ENCODE measurements around the gene PRPF19. TPM values are rescaled to one million over a fixed set of nuclear protein-coding genes. Genes with fewer than 3 reads are reported as not detected.
A peak's percentile ranks its signal among the peaks of the same experiment; 100 is the strongest.

PRPF19 gene
- total RNA-seq, 1 experiment from 2014 or later: 116 TPM

DNA sequence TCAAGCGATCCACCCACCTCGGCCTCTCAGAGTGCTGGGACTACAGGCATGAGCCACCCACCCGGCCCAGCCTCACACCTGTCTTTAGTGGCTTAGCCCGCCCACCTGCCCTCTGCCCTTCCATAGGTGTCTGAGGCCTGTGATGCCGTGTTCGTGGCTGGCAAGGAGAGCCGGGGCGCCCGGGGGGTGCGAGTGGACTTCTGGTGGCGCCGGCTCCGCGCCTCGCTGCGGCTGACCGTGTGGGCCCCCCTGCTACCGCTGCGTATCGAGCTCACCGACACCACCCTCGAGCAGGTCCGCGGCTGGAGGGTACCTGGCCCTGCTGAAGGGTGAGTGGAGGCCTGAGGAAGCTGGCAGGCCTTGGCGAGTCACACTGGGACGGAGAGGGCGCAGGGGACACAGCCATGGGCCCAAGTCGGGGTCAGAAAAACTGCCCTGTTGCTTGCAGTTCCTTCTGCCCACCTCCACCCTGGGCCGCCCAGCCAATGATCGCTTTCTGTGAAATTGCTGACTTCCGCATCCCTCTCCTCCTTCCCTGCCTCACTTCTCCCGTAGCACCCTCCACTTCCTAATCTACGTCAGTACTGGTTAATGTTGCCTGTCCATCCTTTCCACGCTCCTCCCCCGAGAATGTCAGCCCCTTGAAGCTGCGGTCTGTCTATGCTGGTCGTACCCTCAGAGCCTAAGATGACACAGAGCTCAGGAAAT is 27.2 kb upstream of the PRPF19 start (continued):
- TF ChIP-seq, protein P1, sequence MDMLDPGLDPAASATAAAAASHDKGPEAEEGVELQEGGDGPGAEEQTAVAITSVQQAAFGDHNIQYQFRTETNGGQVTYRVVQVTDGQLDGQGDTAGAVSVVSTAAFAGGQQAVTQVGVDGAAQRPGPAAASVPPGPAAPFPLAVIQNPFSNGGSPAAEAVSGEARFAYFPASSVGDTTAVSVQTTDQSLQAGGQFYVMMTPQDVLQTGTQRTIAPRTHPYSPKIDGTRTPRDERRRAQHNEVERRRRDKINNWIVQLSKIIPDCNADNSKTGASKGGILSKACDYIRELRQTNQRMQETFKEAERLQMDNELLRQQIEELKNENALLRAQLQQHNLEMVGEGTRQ (CRISPR knock-in tag; IDR thresholded peaks at IDR 0.05): no peak
- TF ChIP-seq CBFB (CRISPR knock-in tag; IDR thresholded peaks at IDR 0.05; ENCODE audit: low read depth) (no peak), KAT7 (CRISPR knock-in tag; IDR thresholded peaks at IDR 0.05; ENCODE audit: borderline replicate concordance) (no peak), ZBTB21 (CRISPR knock-in tag; IDR thresholded peaks at IDR 0.05; ENCODE audit: borderline replicate concordance) (no peak)
- TF ChIP-seq, protein P2, sequence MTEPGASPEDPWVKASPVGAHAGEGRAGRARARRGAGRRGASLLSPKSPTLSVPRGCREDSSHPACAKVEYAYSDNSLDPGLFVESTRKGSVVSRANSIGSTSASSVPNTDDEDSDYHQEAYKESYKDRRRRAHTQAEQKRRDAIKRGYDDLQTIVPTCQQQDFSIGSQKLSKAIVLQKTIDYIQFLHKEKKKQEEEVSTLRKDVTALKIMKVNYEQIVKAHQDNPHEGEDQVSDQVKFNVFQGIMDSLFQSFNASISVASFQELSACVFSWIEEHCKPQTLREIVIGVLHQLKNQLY (CRISPR knock-in tag; IDR thresholded peaks at IDR 0.05): no peak

DNA sequence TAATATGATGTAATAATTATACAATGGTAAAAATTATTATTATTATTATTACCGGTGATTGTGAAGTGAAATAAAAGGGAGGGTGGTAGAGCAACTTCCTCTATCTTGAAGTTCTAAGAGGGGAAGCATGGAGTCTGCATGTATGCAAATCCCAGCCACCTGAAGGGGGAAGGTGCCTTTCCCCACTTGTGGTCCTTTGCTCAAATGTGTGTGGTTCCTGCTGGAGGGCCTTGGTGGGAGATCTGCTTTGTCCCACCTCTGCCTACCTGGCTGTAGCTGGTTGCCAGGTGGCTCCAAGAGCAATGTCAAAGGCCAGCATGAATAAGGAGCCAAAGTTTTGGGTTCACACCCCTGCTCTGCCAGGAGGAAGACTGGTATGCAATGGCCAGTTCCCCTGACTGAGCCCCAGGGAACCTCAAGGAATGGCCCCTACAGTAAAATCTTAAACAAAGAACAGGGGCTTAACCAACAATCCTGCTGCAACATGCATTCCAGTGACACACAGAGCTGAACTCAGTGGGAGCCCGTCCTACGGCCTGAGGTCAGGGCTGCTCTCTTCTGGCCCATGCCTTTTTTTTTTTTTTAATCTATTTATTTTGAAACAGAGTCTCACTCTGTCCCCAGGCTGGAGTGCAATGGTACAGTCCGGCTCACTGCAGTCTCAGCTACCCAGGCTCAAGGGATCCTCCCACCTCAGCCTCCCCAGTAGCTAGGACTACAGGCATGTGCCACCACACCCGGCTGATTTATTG is 26.4 kb upstream of the PRPF19 start:
- CTCF ChIA-PET: interaction anchor here (0.8 to 1.3 kb wide), 2 partner anchors 33 kb away, joined by 3 to 5 read pairs; no protein-coding TSS in a partner anchor
- Mint-ChIP-seq H3K4me3 (no peak overlapping the region), H3K27ac (no peak overlapping the region), H3K4me1 (no peaks in the 10 kb centered on the region), H3K36me3 (peaks cover 18% of the 10 kb centered on the region), H3K27me3 (ENCODE audit: low read depth) (no peaks in the 10 kb centered on the region), H3K9me3 (no peaks in the 10 kb centered on the region)
- ATAC-seq: peak; percentile 43
- POLR2A ChIA-PET: no interaction called here
- TF ChIP-seq, protein P3, sequence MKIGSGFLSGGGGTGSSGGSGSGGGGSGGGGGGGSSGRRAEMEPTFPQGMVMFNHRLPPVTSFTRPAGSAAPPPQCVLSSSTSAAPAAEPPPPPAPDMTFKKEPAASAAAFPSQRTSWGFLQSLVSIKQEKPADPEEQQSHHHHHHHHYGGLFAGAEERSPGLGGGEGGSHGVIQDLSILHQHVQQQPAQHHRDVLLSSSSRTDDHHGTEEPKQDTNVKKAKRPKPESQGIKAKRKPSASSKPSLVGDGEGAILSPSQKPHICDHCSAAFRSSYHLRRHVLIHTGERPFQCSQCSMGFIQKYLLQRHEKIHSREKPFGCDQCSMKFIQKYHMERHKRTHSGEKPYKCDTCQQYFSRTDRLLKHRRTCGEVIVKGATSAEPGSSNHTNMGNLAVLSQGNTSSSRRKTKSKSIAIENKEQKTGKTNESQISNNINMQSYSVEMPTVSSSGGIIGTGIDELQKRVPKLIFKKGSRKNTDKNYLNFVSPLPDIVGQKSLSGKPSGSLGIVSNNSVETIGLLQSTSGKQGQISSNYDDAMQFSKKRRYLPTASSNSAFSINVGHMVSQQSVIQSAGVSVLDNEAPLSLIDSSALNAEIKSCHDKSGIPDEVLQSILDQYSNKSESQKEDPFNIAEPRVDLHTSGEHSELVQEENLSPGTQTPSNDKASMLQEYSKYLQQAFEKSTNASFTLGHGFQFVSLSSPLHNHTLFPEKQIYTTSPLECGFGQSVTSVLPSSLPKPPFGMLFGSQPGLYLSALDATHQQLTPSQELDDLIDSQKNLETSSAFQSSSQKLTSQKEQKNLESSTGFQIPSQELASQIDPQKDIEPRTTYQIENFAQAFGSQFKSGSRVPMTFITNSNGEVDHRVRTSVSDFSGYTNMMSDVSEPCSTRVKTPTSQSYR (CRISPR knock-in tag; IDR thresholded peaks at IDR 0.05): no peak
- TF ChIP-seq, protein P4, sequence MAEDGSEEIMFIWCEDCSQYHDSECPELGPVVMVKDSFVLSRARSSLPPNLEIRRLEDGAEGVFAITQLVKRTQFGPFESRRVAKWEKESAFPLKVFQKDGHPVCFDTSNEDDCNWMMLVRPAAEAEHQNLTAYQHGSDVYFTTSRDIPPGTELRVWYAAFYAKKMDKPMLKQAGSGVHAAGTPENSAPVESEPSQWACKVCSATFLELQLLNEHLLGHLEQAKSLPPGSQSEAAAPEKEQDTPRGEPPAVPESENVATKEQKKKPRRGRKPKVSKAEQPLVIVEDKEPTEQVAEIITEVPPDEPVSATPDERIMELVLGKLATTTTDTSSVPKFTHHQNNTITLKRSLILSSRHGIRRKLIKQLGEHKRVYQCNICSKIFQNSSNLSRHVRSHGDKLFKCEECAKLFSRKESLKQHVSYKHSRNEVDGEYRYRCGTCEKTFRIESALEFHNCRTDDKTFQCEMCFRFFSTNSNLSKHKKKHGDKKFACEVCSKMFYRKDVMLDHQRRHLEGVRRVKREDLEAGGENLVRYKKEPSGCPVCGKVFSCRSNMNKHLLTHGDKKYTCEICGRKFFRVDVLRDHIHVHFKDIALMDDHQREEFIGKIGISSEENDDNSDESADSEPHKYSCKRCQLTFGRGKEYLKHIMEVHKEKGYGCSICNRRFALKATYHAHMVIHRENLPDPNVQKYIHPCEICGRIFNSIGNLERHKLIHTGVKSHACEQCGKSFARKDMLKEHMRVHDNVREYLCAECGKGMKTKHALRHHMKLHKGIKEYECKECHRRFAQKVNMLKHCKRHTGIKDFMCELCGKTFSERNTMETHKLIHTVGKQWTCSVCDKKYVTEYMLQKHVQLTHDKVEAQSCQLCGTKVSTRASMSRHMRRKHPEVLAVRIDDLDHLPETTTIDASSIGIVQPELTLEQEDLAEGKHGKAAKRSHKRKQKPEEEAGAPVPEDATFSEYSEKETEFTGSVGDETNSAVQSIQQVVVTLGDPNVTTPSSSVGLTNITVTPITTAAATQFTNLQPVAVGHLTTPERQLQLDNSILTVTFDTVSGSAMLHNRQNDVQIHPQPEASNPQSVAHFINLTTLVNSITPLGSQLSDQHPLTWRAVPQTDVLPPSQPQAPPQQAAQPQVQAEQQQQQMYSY (CRISPR knock-in tag; IDR thresholded peaks at IDR 0.05): no peak
- TF ChIP-seq ELF4 (CRISPR knock-in tag; IDR thresholded peaks at IDR 0.05; ENCODE audit: low read depth): no peak
- TF ChIP-seq, protein P5, sequence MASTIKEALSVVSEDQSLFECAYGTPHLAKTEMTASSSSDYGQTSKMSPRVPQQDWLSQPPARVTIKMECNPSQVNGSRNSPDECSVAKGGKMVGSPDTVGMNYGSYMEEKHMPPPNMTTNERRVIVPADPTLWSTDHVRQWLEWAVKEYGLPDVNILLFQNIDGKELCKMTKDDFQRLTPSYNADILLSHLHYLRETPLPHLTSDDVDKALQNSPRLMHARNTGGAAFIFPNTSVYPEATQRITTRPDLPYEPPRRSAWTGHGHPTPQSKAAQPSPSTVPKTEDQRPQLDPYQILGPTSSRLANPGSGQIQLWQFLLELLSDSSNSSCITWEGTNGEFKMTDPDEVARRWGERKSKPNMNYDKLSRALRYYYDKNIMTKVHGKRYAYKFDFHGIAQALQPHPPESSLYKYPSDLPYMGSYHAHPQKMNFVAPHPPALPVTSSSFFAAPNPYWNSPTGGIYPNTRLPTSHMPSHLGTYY (CRISPR knock-in tag; IDR thresholded peaks at IDR 0.05): no peak
- no peak for TF ChIP-seq EMX1 (CRISPR knock-in tag; IDR thresholded peaks at IDR 0.05)
- TF ChIP-seq, protein P6, sequence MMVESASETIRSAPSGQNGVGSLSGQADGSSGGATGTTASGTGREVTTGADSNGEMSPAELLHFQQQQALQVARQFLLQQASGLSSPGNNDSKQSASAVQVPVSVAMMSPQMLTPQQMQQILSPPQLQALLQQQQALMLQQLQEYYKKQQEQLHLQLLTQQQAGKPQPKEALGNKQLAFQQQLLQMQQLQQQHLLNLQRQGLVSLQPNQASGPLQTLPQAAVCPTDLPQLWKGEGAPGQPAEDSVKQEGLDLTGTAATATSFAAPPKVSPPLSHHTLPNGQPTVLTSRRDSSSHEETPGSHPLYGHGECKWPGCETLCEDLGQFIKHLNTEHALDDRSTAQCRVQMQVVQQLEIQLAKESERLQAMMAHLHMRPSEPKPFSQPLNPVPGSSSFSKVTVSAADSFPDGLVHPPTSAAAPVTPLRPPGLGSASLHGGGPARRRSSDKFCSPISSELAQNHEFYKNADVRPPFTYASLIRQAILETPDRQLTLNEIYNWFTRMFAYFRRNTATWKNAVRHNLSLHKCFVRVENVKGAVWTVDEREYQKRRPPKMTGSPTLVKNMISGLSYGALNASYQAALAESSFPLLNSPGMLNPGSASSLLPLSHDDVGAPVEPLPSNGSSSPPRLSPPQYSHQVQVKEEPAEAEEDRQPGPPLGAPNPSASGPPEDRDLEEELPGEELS (CRISPR knock-in tag; IDR thresholded peaks at IDR 0.05): no peak
- no peak for TF ChIP-seq ETV6 (CRISPR knock-in tag; IDR thresholded peaks at IDR 0.05)
- TF ChIP-seq NR3C1 (CRISPR knock-in tag; conservative IDR thresholded peaks at IDR 0.05; ENCODE audit: low read depth): no peak
- TF ChIP-seq TP53 (CRISPR knock-in tag; IDR thresholded peaks at IDR 0.05): no peak
- no peak for TF ChIP-seq NFE2L1 (CRISPR knock-in tag; IDR thresholded peaks at IDR 0.05)
- DNase-seq (ENCODE audit: low spot score): no peak
